Measurements from ENCODE around the gene THAP7.

Gene THAP7

DNA sequence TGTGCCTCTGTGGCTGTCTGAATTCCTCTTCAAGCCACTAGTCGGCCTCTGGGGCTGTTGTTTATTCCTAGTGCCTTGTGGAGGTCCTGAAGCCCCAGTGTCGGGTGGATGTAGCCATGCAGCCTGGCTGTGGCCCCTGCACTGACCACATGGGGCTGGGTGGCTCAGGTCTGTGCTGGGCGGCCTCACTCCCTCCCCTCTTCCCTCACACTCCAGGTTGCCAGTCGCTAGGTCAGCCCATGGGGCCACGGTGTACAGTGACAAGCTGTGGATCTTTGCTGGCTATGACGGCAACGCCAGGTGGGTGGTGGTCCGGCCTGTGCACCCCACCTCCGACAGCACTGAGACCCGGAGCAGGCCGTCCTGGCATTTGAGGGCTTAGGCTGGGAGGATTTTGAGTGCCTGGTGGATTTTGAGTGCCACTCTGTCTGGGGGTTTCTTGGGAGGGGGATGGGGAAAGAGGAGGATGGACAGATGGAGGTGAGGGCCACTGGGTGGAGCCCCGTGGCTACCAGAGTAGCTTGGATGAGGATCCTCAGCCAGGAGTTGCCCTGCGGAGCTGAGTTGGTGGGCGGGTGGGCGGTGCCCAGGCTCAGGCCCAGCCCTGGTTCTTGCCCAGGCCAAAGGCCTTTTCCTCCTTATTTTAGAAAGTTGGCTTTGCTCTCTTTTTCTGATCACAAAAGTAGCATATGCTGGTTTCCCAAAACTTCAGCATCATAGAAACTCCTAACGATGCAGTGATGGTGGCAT lies 13.2 kb downstream of the THAP7 start:
- no peaks in the 10 kb centered on the region for H3K9me3 Mint-ChIP-seq
- H3K27me3 Mint-ChIP-seq: no peaks in the 10 kb centered on the region
- no peak for DNase-seq
- H3K27ac Mint-ChIP-seq: no peak overlapping the region
- H3K4me3 Mint-ChIP-seq: no peak overlapping the region
- H3K4me1 Mint-ChIP-seq: peaks cover 7% of the 10 kb centered on the region
- CTCF ChIA-PET: no interaction called here
- H3K36me3 Mint-ChIP-seq: peaks cover 18% of the 10 kb centered on the region

DNA sequence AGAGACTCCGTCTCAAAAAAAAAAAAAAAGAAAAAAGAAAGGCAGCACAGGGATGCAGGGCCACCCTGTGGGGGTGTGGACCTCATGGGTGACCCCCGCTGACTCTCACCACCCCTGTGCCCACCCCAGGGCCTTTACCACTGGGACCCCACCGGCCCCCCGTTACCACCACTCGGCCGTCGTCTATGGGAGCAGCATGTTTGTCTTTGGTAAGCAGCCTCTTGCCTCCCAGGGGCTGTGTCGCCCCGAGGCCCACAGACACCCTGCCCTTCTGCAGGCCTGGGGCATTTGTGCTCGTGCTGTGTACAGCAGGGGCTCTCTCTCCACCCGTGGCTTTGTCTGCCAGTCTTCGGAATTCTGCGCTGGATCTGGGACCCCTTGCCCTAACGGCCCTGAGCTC lies 14.5 kb downstream of the THAP7 start:
- H3K4me3 Mint-ChIP-seq: no peak overlapping the region
- H3K27me3 Mint-ChIP-seq: no peaks in the 10 kb centered on the region
- H3K36me3 Mint-ChIP-seq: peaks cover 18% of the 10 kb centered on the region

DNA sequence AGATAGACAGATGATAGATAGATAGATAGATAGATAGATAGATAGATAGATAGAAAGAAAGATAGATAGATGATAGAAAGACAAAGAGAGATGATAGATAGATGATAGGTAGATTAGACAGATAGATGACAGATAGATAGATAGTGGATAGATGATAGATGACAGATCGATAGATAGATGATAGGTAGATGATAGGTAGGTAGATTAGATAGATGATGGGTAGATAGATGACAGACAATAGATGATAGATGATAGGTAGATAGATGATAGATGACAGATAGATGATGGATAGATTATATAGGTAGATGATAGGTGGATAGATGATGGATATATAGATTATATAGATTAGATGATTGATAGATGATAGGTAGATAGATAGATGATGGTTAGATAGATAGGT lies 15.6 kb downstream of the THAP7 start:
- H3K36me3 Mint-ChIP-seq: peaks cover 18% of the 10 kb centered on the region
- no peak overlapping the region for H3K4me3 Mint-ChIP-seq
- H3K9me3 Mint-ChIP-seq: no peaks in the 10 kb centered on the region
- no peak overlapping the region for H3K27ac Mint-ChIP-seq
- DNase-seq: no peak
- CTCF ChIA-PET: interaction anchor here (1.7 kb wide), 1 partner anchor 15 kb away, joined by 4 read pairs; no protein-coding TSS in a partner anchor
- no peaks in the 10 kb centered on the region for H3K27me3 Mint-ChIP-seq
- H3K4me1 Mint-ChIP-seq: peaks cover 21% of the 10 kb centered on the region

More for the DNA sequence above, 14.5 kb downstream of the THAP7 start:
- Mint-ChIP-seq H3K4me1 (peaks cover 18% of the 10 kb centered on the region), H3K9me3 (no peaks in the 10 kb centered on the region), H3K27ac (no peak overlapping the region)
- DNase-seq: no peak
- CTCF ChIA-PET: interaction anchor here (1.7 kb wide), 1 partner anchor 14 kb away, joined by 4 read pairs; no protein-coding TSS in a partner anchor

DNA sequence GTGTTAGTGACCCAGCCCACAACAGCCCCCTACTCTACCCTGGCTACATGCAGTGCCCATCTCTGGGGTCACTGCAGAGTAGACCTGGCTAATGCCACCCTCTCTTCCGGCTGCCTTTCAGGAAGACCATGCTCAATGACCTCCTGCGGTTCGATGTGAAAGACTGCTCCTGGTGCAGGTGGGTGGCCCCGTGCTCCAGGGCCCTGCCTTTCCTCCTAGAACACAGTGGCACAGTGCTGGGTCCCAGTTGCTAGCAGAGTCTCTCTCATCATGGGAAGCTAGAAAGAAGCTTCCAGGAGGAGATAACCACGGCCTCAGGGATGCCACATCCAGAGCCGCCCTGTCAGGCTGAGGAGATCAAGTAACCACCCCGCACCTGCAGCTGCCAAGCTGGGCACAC lies 16.2 kb downstream of the THAP7 start:
- Mint-ChIP-seq H3K4me1 (peaks cover 27% of the 10 kb centered on the region), H3K27ac (no peak overlapping the region), H3K36me3 (peaks cover 18% of the 10 kb centered on the region), H3K9me3 (no peaks in the 10 kb centered on the region), H3K4me3 (no peak overlapping the region), H3K27me3 (no peaks in the 10 kb centered on the region)
- DNase-seq: no peak
- CTCF ChIA-PET: interaction anchor here (1.7 kb wide), 1 partner anchor 15 kb away, joined by 4 read pairs; no protein-coding TSS in a partner anchor

DNA sequence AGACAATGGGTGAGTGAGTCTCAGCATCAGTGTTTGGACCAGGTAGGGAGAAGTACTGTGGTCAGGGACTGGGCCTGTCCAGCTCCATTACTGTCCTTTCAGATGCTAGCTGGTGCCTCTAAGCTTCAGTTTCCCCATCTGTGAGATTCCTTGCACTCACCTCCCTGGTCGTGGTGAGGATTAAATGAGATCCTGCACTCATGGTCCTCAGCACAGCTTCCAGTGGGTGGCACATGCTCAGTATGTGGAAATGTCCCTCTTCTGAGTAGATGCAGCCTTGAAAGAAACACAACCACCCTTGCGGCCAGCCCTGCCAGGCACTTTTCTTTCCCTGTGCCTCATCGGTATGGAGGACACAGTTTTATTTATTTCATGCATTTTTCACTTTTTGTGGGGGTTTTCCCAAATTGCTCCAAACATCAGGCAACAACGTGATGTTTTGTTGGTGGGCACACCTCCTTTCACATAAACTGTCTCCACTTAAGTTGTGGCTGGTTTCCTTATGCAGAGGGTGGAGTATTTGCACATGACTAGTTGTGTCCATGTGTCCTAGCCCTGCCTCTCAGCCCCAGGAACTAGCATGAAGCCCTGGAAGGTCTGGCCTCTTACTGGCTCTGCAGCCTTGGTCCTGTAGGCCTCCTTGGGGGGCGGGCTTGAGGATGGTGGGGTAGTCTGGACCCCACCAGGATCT lies 18.7 kb downstream of the THAP7 start:
- DNase-seq: no peak
- peaks cover 14% of the 10 kb centered on the region for H3K36me3 Mint-ChIP-seq
- H3K27me3 Mint-ChIP-seq: no peaks in the 10 kb centered on the region
- CTCF ChIA-PET: no interaction called here
- H3K27ac Mint-ChIP-seq: peak overlapping the region; percentile 80
- H3K4me1 Mint-ChIP-seq: peaks cover 37% of the 10 kb centered on the region
- H3K9me3 Mint-ChIP-seq: peaks cover 9% of the 10 kb centered on the region
- H3K4me3 Mint-ChIP-seq: peak overlapping the region; percentile 85

DNA sequence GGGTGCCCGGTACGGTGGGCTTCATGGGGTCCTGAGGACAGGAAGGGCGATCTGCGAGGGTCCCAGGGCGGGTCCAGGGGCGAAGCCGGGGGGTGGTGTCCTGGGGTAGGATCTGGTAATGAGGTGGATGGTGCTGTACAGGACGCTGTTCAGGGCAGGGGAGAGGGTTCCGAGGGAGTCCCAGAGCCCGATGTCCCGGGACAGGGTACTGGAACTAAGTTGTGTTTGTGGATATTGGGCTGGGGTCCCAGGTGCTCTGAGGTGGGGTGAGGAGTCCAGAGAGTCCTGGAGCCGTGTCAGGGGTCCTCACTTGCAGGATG lies 19.4 kb downstream of the THAP7 start:
- CTCF ChIA-PET: interaction anchor here (1.0 to 1.8 kb wide), 5 partner anchors 18 to 97 kb away, joined by 3 to 8 read pairs (median 4); partner anchors contain the start of gene LRRC74B

DNA sequence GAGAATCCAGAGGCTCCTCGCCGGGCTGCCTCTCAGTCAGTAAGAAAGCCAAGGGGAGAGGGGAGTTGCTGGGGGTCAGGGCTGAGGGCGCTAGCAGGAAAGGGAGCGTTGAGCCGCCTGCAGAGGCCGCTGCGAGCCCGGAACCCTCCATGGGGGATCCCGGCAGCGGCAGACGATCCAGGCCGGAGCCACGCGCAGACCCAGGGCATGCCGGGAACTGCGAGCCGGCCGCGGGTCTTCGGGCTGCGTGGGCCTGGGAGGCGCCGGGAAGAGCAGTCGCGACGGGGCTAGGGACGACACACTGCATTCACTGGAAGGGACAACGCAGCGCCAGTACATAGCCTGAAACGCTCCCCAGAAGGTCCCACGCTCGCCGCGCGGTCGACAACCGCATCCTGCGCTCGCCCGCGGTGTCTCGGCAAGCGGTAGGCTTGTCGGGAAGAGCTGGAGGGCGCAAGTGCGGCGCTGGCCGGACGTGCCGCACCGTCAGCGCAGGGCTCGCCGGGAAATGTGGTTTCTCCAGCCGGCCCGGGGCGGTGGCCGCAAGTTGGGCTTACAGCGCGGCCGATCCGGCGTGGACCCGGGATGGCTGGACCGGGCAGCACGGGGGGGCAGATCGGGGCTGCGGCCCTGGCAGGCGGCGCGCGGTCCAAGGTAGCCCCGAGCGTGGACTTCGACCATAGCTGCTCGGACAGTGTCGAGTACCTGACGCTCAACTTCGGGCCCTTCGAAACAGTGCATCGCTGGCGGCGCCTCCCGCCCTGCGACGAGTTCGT lies 19.9 kb downstream of the THAP7 start, which contains the start of gene LZTR1:
Gene LZTR1, plus strand, starts transcription at position 511 of the 776 bp plus-strand sequence. Its CDS starts 75 bp downstream, at position 586.
- peaks cover 6% of the 10 kb centered on the region for H3K27me3 Mint-ChIP-seq
- peaks cover 14% of the 10 kb centered on the region for H3K36me3 Mint-ChIP-seq
- H3K27ac Mint-ChIP-seq: peak within 1 kb of the TSS; percentile 89
- H3K9me3 Mint-ChIP-seq: peaks cover 12% of the 10 kb centered on the region
- CTCF ChIA-PET: interaction anchor here (1.0 to 1.8 kb wide), 5 partner anchors 18 to 96 kb away, joined by 3 to 8 read pairs (median 4); partner anchors contain the start of gene LRRC74B
- H3K4me3 Mint-ChIP-seq: peak within 1 kb of the TSS; percentile 85
- peak; percentile 82 for DNase-seq
- peaks cover 37% of the 10 kb centered on the region for H3K4me1 Mint-ChIP-seq

More for the DNA sequence above, 19.4 kb downstream of the THAP7 start:
- peak overlapping the region; percentile 85 for H3K4me3 Mint-ChIP-seq
- H3K36me3 Mint-ChIP-seq: peaks cover 14% of the 10 kb centered on the region
- H3K27ac Mint-ChIP-seq: peak overlapping the region; percentile 80
- H3K4me1 Mint-ChIP-seq: peaks cover 37% of the 10 kb centered on the region
- peaks cover 2% of the 10 kb centered on the region for H3K27me3 Mint-ChIP-seq
- peaks cover 12% of the 10 kb centered on the region for H3K9me3 Mint-ChIP-seq
- peak; percentile 39 for DNase-seq

DNA sequence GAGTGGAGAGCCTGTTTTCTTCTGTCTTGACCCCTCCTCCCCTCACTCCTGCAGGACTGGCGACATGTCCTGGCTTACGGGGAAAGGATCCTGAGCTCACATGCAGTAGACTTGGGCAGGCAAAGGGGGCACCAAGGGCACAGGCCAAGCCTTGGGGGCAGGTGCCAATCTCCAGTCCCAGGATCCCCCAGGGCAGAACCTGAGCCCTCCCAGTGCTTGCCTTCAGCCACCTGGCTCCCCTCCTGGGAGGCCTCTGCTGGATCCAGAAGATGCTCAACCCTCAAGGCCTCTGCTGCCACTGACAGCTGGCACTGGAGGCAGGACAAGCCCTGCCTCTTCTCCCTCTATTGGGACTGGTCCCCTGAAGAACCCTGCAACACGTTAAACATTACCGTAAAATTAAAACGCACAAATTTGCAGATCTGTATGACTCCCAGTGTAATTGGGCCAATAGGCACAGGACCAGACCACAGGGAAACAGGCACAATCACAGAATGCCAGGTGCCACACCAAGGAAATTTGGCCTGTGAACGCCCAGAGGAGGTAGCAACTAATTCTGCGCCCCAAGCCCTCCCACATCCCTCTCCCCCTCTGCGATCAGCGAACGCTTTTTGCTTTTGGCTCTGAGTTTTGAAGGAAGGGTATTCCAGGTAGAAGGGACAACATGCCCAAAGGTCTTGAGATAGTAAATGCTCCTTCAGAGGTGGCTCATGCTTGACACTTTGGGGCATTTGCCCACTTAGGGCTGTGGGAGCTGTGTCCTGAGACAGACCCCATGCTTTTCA lies 20.8 kb downstream of the THAP7 start:
- H3K4me1 Mint-ChIP-seq: peaks cover 37% of the 10 kb centered on the region
- peaks cover 7% of the 10 kb centered on the region for H3K27me3 Mint-ChIP-seq
- H3K27ac Mint-ChIP-seq: peak overlapping the region; percentile 89
- no peak for DNase-seq
- H3K4me3 Mint-ChIP-seq: peak overlapping the region; percentile 85
- CTCF ChIA-PET: interaction anchor here (1.5 to 1.8 kb wide), 4 partner anchors 18 to 95 kb away, joined by 3 to 8 read pairs (median 4); partner anchors contain the start of gene LRRC74B
- H3K9me3 Mint-ChIP-seq: peaks cover 12% of the 10 kb centered on the region
- H3K36me3 Mint-ChIP-seq: peaks cover 11% of the 10 kb centered on the region

DNA sequence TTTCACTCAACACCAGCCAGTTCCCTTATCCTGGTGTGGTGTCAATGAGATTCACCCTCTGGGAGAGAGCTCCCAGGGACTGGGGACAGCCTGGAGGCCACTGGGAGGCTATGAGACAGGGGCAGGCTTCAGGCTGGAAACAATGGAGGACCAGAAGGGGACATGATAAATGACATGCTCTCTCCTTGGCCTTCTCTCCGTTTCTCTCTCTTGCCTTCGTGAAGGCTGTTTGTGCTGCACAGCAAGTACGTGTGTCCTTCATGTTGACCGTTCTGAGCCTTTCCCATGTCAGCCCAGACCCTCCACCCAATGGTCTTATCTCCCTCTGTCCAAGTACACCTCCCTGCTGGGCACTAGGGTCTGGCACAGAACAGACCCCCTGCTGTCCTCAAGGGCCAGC lies 21.4 kb downstream of the THAP7 start:
- peaks cover 37% of the 10 kb centered on the region for H3K4me1 Mint-ChIP-seq
- peaks cover 13% of the 10 kb centered on the region for H3K27me3 Mint-ChIP-seq
- H3K36me3 Mint-ChIP-seq: peaks cover 11% of the 10 kb centered on the region
- H3K4me3 Mint-ChIP-seq: peak overlapping the region; percentile 13
- peaks cover 12% of the 10 kb centered on the region for H3K9me3 Mint-ChIP-seq
- no peak overlapping the region for H3K27ac Mint-ChIP-seq
- CTCF ChIA-PET: no interaction called here
- no peak for DNase-seq

DNA sequence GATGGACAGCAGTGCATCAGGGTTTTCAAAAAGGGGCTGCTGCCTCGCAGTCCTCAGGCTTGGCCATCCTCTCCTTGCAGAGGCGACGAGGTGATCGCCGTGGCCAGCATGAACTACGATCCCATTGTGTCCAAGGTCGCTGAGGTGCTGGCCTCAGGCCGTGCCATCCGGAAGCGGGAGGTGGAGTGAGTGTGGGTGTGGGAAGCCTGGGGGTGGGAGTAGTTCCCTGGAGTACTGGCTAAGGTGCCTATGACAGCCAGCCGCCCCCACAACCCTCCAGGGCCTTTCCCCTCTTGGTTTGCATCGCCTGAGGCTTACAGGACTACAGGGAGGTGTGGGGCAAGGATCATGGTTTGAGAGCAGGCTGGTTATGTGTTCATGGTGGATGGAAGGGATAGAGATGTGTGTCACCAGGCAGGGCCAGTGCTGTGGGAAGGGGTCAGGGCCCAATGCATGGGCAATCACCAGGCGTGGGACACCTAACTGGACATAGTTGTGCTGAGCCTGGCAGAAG lies 21.9 kb downstream of the THAP7 start:
- Mint-ChIP-seq H3K27me3 (peaks cover 14% of the 10 kb centered on the region), H3K9me3 (peaks cover 12% of the 10 kb centered on the region), H3K4me3 (peak overlapping the region; percentile 13), H3K4me1 (peaks cover 37% of the 10 kb centered on the region), H3K27ac (no peak overlapping the region), H3K36me3 (peaks cover 11% of the 10 kb centered on the region)
- DNase-seq: no peak
- CTCF ChIA-PET: no interaction called here

DNA sequence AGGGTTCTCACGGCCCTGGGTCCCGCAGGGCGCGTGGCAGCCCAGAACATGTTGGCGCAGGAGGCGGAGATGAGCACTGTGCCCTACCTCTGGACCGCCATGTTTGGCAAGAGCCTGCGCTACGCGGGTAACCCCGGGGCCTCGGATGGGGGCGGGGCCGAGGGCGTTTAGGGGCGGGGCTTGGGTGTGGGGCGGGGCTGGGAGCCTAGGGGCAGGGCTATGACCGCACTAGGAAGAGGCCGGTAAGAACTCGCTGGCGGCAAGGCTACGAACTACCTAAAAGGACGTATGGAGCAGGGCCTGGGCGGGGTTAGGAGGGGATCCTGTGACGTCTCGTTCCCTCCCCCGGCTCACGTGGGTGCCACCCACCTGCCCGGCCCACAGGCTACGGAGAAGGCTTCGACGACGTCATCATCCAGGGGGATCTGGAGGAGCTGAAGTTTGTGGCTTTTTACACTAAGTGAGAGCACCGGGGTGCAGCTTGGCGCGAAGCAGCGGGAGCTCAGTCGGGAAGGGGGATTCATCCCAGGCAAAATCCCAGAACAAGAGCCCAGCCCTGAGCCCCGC lies 22.6 kb downstream of the THAP7 start:
- Mint-ChIP-seq H3K27ac (peak overlapping the region; percentile 24), H3K36me3 (peaks cover 9% of the 10 kb centered on the region), H3K4me1 (peaks cover 37% of the 10 kb centered on the region), H3K27me3 (peaks cover 14% of the 10 kb centered on the region), H3K4me3 (peak overlapping the region; percentile 51), H3K9me3 (peaks cover 12% of the 10 kb centered on the region)
- DNase-seq: peak; percentile 80
- CTCF ChIA-PET: no interaction called here

DNA sequence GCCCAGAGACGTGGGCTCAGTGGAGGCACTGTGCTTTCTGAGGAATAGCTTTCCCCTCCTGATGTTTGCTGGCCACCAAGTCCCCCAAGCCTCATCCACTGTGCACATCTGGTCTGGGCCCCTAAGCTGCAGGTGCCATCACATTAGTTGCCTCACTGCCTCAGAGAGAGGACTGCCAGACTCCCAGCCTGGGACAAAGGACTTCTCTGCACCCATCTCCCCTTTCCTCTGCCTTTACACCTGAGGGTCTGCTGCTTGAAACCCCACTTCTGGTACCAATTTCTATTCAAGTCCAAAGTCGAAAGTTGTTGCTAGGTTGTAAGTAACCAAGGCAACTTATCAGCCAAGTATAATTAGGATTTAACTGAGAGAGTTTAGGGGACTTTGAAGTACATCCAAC lies 23.5 kb downstream of the THAP7 start:
- no peak for DNase-seq
- peaks cover 30% of the 10 kb centered on the region for H3K4me1 Mint-ChIP-seq
- peaks cover 22% of the 10 kb centered on the region for H3K27me3 Mint-ChIP-seq
- H3K27ac Mint-ChIP-seq: no peak overlapping the region
- peaks cover 12% of the 10 kb centered on the region for H3K9me3 Mint-ChIP-seq
- H3K36me3 Mint-ChIP-seq: peaks cover 2% of the 10 kb centered on the region
- no peak overlapping the region for H3K4me3 Mint-ChIP-seq
- CTCF ChIA-PET: no interaction called here

DNA sequence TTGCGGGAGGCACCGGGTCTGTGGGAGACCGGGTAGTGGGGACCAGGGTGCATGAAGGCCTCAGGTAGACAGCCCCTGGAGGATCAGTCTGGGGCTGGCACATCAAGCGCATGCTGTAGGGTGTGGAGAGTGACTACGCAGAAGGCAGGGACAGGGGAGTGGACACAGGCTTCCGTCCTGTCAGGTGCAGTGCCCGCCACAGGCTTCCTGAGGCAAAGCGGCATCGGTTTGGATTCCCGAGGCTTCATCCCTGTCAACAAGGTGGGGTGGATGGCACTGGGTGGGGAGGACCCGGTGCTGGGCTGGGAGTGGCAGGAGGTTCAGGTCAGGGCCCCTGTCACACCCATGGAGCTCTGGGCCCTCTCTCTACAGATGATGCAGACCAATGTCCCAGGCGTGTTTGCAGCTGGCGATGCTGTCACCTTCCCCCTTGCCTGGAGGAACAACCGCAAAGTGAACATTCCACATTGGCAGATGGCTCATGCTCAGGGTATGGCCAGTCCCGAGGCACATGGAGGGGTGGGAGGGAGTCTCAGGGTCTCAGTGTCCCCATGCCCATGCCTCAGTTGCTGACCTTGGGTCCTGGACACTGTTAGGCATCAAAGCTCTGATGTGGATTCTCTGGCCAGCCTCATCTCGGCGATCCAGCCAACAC lies 24.3 kb downstream of the THAP7 start:
- peaks cover 22% of the 10 kb centered on the region for H3K4me1 Mint-ChIP-seq
- H3K36me3 Mint-ChIP-seq: peaks cover 2% of the 10 kb centered on the region
- peaks cover 26% of the 10 kb centered on the region for H3K27me3 Mint-ChIP-seq
- peaks cover 12% of the 10 kb centered on the region for H3K9me3 Mint-ChIP-seq
- no peak overlapping the region for H3K4me3 Mint-ChIP-seq
- no peak overlapping the region for H3K27ac Mint-ChIP-seq
- DNase-seq: no peak
- CTCF ChIA-PET: no interaction called here
